Uterus (tissue), 2 donors: ENCODE measurements around the gene PVALB.

Experiments used
- CTCF ChIP-seq, 4 experiments: fragments of 200-600 bp in 2 of 4; fragments of 450-650 bp in 2 of 4; sonication (generic) in 2 of 4; IDR thresholded peaks; one replicate each; pipeline ENCODE4 v1.5.1; 2016 to 2019; ENCODE audit warnings: antibody characterized with exemption in 4 of 4, mild to moderate bottlenecking in 2 of 4, moderate library complexity in 1 of 4
- POLR2A ChIP-seq, 2 donors: fragments of 450-650 bp; IDR thresholded peaks; one replicate each; pipeline ENCODE4 v1.6.1; 2016; ENCODE audit warnings: antibody characterized with exemption in 2 of 2, mild to moderate bottlenecking in 1 of 2, moderate library complexity in 1 of 2

DNA sequence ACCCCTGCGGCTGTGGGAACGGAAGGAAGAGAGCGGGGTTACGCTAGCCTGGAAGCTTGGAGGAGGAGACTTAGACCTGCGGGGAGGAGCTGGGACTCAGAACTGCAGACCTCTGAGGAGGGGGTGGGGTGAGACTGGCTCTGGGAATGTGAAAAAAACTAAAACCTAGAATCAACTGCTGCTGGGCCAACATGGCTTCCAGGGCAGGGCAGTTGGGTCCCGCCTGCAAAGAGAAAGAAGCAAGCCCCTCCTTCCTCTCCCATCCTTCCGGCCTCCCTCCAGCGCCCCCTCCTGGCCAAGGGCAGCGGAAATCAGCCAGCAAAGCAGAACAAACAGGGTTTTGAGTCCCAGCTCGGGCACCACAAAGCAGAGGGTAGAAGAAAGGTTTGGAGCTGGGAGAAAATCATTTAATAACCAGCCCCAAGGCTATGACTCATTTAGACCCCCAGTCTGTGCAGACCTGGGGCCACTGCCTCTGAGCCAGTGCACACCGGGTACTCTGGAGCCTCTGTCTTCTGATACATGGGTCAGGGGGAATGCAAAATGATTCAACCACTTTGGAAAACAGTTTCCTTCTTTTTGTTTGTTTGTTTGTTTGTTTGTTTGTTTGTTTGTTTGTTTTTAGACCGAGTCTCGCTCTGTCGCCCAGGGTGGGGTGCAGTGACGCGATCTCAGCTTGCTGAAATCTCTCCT lies 36.7 kb upstream of the PVALB start:
- TF ChIP-seq POLR2A (IDR thresholded peaks at IDR 0.05) (no peak), CTCF (IDR thresholded peaks at IDR 0.05) (peak in 2 of 4 experiments; percentile 11 to 14)
